Brain microvascular endothelial cell (primary cell): ENCODE data around the gene SCN4B.

Experiments used
- DNase-seq: peaks from one replicate; pipeline ENCODE4 v3.0.0-alpha.2; 2020
- H3K27ac ChIP-seq: fragments of 250-450 bp; sonication (Bioruptor Pico); 2 replicates; pipeline ENCODE4 v1.5.1; 2020; ENCODE audit warnings: mild to moderate bottlenecking, moderate library complexity
- H3K27me3 ChIP-seq: fragments of 250-450 bp; sonication (Bioruptor Pico); replicated peaks from 2 replicates; pipeline ENCODE4 v1.5.1; 2020; ENCODE audit warnings: mild to moderate bottlenecking
- H3K36me3 ChIP-seq: fragments of 250-450 bp; sonication (Bioruptor Pico); replicated peaks from 2 replicates; pipeline ENCODE4 v1.5.1; 2020; ENCODE audit warnings: mild to moderate bottlenecking
- H3K4me3 ChIP-seq: 2 replicates; pipeline ENCODE4 v1.5.1; 2011; ENCODE audit warnings: low read depth, mild to moderate bottlenecking, control low read depth, low read length, moderate library complexity
- in situ Hi-C: cut with HindIII; loops from 2 replicates; pipeline ENCODE4 v1.10.0; 2017; ENCODE audit warnings: low sequenced_read_pairs, low pct_ligation_motif_present
- TF ChIP-seq, protein P1 (sequence below): IDR thresholded peaks from 2 replicates; pipeline ENCODE4 v1.5.1; 2011; ENCODE audit warnings: low read depth, mild to moderate bottlenecking, moderate library complexity, low read length, control low read depth, inconsistent platforms; ENCODE audit errors: missing control alignments

Gene SCN4B

GRCh38 chr11:118092907-118093571 is 59.6 kb downstream of the SCN4B start:
- TF ChIP-seq, protein P1, sequence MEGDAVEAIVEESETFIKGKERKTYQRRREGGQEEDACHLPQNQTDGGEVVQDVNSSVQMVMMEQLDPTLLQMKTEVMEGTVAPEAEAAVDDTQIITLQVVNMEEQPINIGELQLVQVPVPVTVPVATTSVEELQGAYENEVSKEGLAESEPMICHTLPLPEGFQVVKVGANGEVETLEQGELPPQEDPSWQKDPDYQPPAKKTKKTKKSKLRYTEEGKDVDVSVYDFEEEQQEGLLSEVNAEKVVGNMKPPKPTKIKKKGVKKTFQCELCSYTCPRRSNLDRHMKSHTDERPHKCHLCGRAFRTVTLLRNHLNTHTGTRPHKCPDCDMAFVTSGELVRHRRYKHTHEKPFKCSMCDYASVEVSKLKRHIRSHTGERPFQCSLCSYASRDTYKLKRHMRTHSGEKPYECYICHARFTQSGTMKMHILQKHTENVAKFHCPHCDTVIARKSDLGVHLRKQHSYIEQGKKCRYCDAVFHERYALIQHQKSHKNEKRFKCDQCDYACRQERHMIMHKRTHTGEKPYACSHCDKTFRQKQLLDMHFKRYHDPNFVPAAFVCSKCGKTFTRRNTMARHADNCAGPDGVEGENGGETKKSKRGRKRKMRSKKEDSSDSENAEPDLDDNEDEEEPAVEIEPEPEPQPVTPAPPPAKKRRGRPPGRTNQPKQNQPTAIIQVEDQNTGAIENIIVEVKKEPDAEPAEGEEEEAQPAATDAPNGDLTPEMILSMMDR, result no peak
- Histone ChIP-seq H3K27ac (no peak overlapping the region), H3K4me3 (no peak overlapping the region), H3K36me3 (no peaks in the 10 kb centered on the region), H3K27me3 (no peaks in the 10 kb centered on the region)
- in situ Hi-C loops, result no loop called here
- DNase-seq, result no peak

DNA sequence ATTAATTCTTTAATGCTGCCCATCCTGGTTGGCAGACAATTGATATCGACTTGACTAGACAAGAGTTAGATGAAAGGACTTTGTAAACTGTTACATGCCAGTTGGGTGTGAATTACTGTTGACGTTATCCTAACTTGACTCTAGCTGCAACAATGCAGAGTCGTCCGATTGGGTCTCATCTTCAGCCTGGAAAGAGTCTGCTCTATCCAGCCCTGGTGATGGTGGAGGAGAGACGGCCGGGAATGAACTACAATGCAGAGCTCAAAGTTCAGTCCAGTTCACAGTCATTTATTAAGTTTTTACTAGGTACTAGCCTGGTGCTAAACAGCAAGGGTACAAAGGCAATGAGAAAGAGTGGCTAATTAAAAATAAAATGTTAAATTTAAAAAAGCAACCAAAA is 60.9 kb downstream of the SCN4B start:
- DNase-seq, result no peak
- no peak overlapping the region for H3K4me3 ChIP-seq
- no peaks in the 10 kb centered on the region for H3K27me3 ChIP-seq
- no peaks in the 10 kb centered on the region for H3K36me3 ChIP-seq
- TF ChIP-seq, protein P1, result no peak
- in situ Hi-C loops, result no loop called here
- no peak overlapping the region for H3K27ac ChIP-seq

GRCh38 chr11:118090545-118091162 is 62.0 kb downstream of the SCN4B start:
- H3K27me3 ChIP-seq, result no peaks in the 10 kb centered on the region
- in situ Hi-C loops, result no loop called here

DNA sequence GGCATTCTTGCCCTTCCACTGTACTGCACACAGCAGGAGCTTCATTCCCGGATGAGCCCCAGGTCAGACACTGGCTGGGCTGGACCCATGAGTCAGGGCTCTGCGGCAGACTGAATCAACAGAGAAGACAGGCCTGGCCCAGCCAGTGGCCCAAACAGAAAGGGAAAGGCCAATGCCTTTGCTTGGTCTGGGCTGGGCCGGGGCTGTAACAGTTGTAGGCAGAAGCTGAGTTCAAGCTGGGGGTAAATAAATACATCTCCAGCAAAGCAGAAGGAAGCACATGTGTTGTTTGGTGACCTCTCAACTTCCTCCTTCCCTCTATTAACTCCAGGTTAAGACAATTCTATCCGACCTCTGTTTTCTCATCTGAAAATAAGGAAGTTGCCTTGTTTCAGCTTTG is 64.1 kb downstream of the SCN4B start:
- no peak overlapping the region for H3K4me3 ChIP-seq
- no peaks in the 10 kb centered on the region for H3K36me3 ChIP-seq
- peak; percentile 47 for DNase-seq
- H3K27me3 ChIP-seq, result no peaks in the 10 kb centered on the region
- no peak overlapping the region for H3K27ac ChIP-seq
- TF ChIP-seq, protein P1, result no peak
- in situ Hi-C loops, result no loop called here

More at GRCh38 chr11:118090545-118091162, 62.0 kb downstream of the SCN4B start:
- DNase-seq, result no peak
- no peaks in the 10 kb centered on the region for H3K36me3 ChIP-seq
- H3K27ac ChIP-seq, result no peak overlapping the region
- H3K4me3 ChIP-seq, result no peak overlapping the region
- TF ChIP-seq, protein P1, result no peak

- no peak overlapping the region for H3K4me3 ChIP-seq
- in situ Hi-C loops, result no loop called here
- no peaks in the 10 kb centered on the region for H3K27me3 ChIP-seq
- TF ChIP-seq, protein P1, result no peak
- no peaks in the 10 kb centered on the region for H3K36me3 ChIP-seq
- no peak for DNase-seq
- H3K27ac ChIP-seq, result no peak overlapping the region
Measured at GRCh38 chr11:118087931-118088330, 64.7 kb downstream of the SCN4B start.
